ENCODE data around the gene EPHB1. TPM values are rescaled to one million over a fixed set of nuclear protein-coding genes. Genes with fewer than 3 reads are reported as not detected.

Gene EPHB1
- total RNA-seq, 2 donors from 2014 or later, result 1.2 to 1.3 TPM

DNA sequence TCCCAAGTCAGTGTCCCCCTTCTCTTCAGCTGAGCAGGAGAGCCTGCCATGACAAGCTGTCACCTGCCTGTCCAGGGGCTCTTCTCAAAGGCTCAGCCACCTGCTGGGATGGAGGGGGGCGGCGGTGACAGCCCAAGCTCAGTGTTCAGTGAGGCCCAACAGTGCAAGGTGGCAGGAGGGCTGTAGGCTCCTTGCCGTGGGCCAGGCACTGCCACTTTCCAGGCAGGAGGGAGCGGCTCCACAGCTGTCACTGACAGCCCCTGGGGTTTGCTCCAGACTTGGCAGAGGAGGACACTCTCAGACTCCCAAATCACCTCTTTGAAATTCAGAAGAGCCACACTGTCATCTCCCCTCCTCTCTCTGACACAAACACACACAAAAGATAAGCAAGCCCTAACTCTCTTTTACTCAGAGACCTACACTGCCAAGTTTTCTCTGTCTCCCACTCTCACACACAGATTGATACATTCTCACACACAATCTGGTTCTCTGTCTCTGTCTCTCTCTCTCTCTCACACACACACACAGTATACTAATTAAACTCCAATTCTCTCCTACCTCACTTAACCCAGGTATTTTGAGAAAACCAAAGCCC lies 443.3 kb downstream of the EPHB1 start:
- ATAC-seq (replicated peaks), result no peak
- no peak overlapping the region for H3K27ac Mint-ChIP-seq
- H3K9me3 Mint-ChIP-seq, result peaks cover 4% of the 10 kb centered on the region
- H3K4me1 Mint-ChIP-seq, result no peaks in the 10 kb centered on the region
- H3K36me3 Mint-ChIP-seq (ENCODE audit: low read depth), result no peaks in the 10 kb centered on the region
- H3K27me3 Mint-ChIP-seq, result no peaks in the 10 kb centered on the region
- no peak overlapping the region for H3K4me3 Mint-ChIP-seq

DNA sequence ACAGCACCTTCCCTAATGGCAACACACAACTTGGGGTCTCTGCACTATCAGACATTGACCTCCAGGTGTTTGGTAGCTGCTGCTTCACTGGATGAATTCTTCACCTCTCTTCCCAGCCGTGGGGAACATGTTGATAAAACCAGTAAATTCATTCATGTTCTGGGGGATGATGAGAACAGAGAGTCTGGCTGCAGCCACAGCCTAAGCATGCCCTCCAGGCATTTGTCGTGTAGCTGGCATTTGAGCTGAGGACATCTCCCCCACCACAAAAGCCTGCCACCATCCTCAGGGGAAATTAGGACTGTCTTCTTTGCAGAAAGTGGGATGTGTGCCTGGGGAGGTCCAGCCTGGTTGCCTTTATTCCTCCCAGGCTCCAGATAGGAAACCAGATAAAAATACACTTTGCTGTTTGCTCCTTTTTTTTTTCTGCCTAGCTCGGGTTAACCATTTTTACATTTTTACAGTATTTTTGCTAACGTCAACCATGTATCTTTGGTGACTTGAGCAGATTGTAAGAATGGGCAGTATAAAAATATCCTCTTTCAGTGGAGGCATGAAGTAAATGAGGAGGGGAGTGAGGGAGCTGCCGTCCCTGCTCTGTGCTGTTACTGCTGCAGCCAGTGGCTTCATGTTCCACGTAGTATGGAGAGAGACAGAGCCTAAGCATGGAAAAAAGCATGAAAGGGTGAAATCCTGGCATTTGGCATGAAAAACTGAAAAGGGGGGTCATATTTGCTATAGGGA lies 444.0 kb downstream of the EPHB1 start:
- no peak for ATAC-seq (replicated peaks)
- H3K4me3 Mint-ChIP-seq, result no peak overlapping the region
- H3K9me3 Mint-ChIP-seq, result peaks cover 2% of the 10 kb centered on the region
- no peaks in the 10 kb centered on the region for H3K4me1 Mint-ChIP-seq
- no peaks in the 10 kb centered on the region for H3K36me3 Mint-ChIP-seq (ENCODE audit: low read depth)
- no peak overlapping the region for H3K27ac Mint-ChIP-seq
- H3K27me3 Mint-ChIP-seq, result no peaks in the 10 kb centered on the region

DNA sequence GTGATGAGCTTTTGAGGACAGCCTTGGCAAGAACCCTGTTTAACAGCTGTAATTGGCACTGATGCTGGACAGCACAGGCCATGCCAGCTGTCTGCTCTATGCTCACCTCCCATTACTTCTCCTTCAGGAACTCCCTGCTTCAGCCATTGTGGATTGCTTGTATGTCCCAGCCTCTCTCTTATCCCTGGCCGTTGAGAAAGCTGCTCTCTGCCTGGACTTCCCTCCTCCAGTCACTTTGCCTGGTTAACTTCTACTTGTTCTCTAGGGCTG lies 444.5 kb downstream of the EPHB1 start:
- Mint-ChIP-seq H3K4me3 (no peak overlapping the region), H3K4me1 (no peaks in the 10 kb centered on the region), H3K27me3 (no peaks in the 10 kb centered on the region), H3K27ac (no peak overlapping the region), H3K36me3 (ENCODE audit: low read depth) (no peaks in the 10 kb centered on the region), H3K9me3 (no peaks in the 10 kb centered on the region)
- ATAC-seq (replicated peaks), result no peak

- no peak overlapping the region for H3K27ac Mint-ChIP-seq
- no peaks in the 10 kb centered on the region for H3K36me3 Mint-ChIP-seq (ENCODE audit: low read depth)
- no peaks in the 10 kb centered on the region for H3K27me3 Mint-ChIP-seq
- no peaks in the 10 kb centered on the region for H3K4me1 Mint-ChIP-seq
- no peak for ATAC-seq (replicated peaks)
- H3K9me3 Mint-ChIP-seq, result no peaks in the 10 kb centered on the region
- no peak overlapping the region for H3K4me3 Mint-ChIP-seq
Observed at GRCh38 chr3:135240426-135240825, 445.4 kb downstream of the EPHB1 start.

- H3K27ac Mint-ChIP-seq, result no peak overlapping the region
- H3K4me1 Mint-ChIP-seq, result no peaks in the 10 kb centered on the region
- no peak for ATAC-seq (replicated peaks)
- no peaks in the 10 kb centered on the region for H3K27me3 Mint-ChIP-seq
- H3K4me3 Mint-ChIP-seq, result no peak overlapping the region
- no peaks in the 10 kb centered on the region for H3K9me3 Mint-ChIP-seq
- H3K36me3 Mint-ChIP-seq (ENCODE audit: low read depth), result no peaks in the 10 kb centered on the region
Observed at GRCh38 chr3:135242285-135242684, 447.2 kb downstream of the EPHB1 start.

DNA sequence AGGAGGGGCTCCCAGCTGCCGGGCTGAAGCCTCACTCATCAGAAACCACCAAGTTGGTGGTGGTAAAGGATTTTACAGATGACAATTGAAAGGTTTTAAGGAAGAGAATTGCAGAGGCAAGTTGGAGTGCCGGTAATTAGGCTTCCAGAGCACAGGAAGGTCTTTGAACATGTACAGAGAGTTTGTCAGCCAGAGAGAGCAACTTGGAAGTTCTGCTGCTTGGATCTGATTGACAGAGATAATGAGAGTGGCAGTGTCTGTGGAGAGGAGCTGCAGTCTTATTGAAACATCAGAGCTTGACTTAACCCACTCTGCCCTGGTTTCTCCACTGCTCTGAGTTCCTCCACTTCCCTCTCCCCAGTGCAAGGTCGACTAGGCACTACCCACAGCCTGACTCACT lies 448.6 kb downstream of the EPHB1 start:
- H3K4me1 Mint-ChIP-seq, result no peaks in the 10 kb centered on the region
- H3K36me3 Mint-ChIP-seq (ENCODE audit: low read depth), result no peaks in the 10 kb centered on the region
- ATAC-seq (replicated peaks), result no peak
- H3K27me3 Mint-ChIP-seq, result no peaks in the 10 kb centered on the region
- no peak overlapping the region for H3K4me3 Mint-ChIP-seq
- H3K27ac Mint-ChIP-seq, result no peak overlapping the region
- H3K9me3 Mint-ChIP-seq, result no peaks in the 10 kb centered on the region

GRCh38 chr3:135246027-135246426 lies 451.0 kb downstream of the EPHB1 start:
- no peak overlapping the region for H3K27ac Mint-ChIP-seq
- no peaks in the 10 kb centered on the region for H3K9me3 Mint-ChIP-seq
- no peaks in the 10 kb centered on the region for H3K36me3 Mint-ChIP-seq (ENCODE audit: low read depth)
- H3K4me3 Mint-ChIP-seq, result no peak overlapping the region
- no peak for ATAC-seq (replicated peaks)
- no peaks in the 10 kb centered on the region for H3K27me3 Mint-ChIP-seq
- H3K4me1 Mint-ChIP-seq, result no peaks in the 10 kb centered on the region

DNA sequence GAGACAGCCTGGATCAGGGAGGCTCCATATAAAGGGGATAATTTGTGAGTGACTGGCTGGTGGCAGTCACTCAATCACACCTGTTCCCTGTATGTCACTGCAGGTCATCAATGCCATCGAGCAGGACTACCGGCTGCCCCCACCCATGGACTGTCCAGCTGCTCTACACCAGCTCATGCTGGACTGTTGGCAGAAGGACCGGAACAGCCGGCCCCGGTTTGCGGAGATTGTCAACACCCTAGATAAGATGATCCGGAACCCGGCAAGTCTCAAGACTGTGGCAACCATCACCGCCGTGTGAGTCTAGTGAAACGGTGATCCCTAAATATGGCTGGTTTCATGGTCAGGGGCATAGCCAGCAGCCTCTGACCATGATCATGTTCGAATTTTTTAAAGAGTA lies 453.2 kb downstream of the EPHB1 start:
- no peak overlapping the region for H3K4me3 Mint-ChIP-seq
- no peaks in the 10 kb centered on the region for H3K27me3 Mint-ChIP-seq

GRCh38 chr3:135249186-135249585 lies 454.1 kb downstream of the EPHB1 start:
- Mint-ChIP-seq H3K27ac (no peak overlapping the region), H3K27me3 (no peaks in the 10 kb centered on the region), H3K4me3 (no peak overlapping the region), H3K4me1 (no peaks in the 10 kb centered on the region), H3K9me3 (no peaks in the 10 kb centered on the region), H3K36me3 (ENCODE audit: low read depth) (no peaks in the 10 kb centered on the region)
- ATAC-seq (replicated peaks), result no peak

More for the DNA sequence above, 453.2 kb downstream of the EPHB1 start:
- H3K36me3 Mint-ChIP-seq (ENCODE audit: low read depth), result no peaks in the 10 kb centered on the region
- no peak overlapping the region for H3K27ac Mint-ChIP-seq
- H3K4me1 Mint-ChIP-seq, result no peaks in the 10 kb centered on the region
- H3K9me3 Mint-ChIP-seq, result no peaks in the 10 kb centered on the region
- ATAC-seq (replicated peaks), result no peak

DNA sequence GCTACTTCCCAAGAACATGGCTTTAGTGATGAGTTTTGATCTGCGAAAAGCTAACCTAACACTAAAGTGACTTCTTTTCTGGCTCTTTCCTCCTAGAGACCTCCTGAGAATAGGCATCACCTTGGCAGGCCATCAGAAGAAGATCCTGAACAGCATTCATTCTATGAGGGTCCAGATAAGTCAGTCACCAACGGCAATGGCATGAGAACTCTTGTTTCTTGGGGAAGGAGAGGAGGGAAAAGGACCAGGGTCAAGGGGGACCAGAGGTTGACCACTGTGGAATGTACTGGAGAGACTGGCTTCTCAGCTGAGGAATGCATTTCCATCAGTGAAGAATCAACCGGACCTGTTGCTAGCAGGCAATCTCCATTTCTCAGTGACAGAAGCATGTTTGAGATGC lies 463.9 kb downstream of the EPHB1 start:
- H3K27me3 Mint-ChIP-seq, result peaks cover 7% of the 10 kb centered on the region
- no peak for ATAC-seq (replicated peaks)
- H3K36me3 Mint-ChIP-seq (ENCODE audit: low read depth), result no peaks in the 10 kb centered on the region
- no peak overlapping the region for H3K27ac Mint-ChIP-seq
- H3K4me1 Mint-ChIP-seq, result no peaks in the 10 kb centered on the region
- H3K4me3 Mint-ChIP-seq, result no peak overlapping the region
- H3K9me3 Mint-ChIP-seq, result peaks cover 9% of the 10 kb centered on the region

GRCh38 chr3:135260025-135260424 lies 465.0 kb downstream of the EPHB1 start:
- H3K27me3 Mint-ChIP-seq, result peaks cover 7% of the 10 kb centered on the region
- H3K4me1 Mint-ChIP-seq, result no peaks in the 10 kb centered on the region
- no peak overlapping the region for H3K4me3 Mint-ChIP-seq
- H3K9me3 Mint-ChIP-seq, result peaks cover 9% of the 10 kb centered on the region
- no peak overlapping the region for H3K27ac Mint-ChIP-seq
- no peaks in the 10 kb centered on the region for H3K36me3 Mint-ChIP-seq (ENCODE audit: low read depth)
- ATAC-seq (replicated peaks), result no peak

- H3K4me3 Mint-ChIP-seq, result no peak overlapping the region
- H3K27ac Mint-ChIP-seq, result no peak overlapping the region
- no peaks in the 10 kb centered on the region for H3K4me1 Mint-ChIP-seq
- no peaks in the 10 kb centered on the region for H3K36me3 Mint-ChIP-seq (ENCODE audit: low read depth)
- ATAC-seq (replicated peaks), result no peak
- H3K9me3 Mint-ChIP-seq, result peaks cover 5% of the 10 kb centered on the region
- H3K27me3 Mint-ChIP-seq, result peaks cover 7% of the 10 kb centered on the region
Observed at GRCh38 chr3:135261214-135261775, 466.2 kb downstream of the EPHB1 start.

GRCh38 chr3:135261916-135262315 lies 466.9 kb downstream of the EPHB1 start:
- ATAC-seq (replicated peaks), result no peak
- Mint-ChIP-seq H3K9me3 (peaks cover 5% of the 10 kb centered on the region), H3K27me3 (peaks cover 7% of the 10 kb centered on the region), H3K4me1 (no peaks in the 10 kb centered on the region), H3K4me3 (no peak overlapping the region), H3K27ac (no peak overlapping the region), H3K36me3 (ENCODE audit: low read depth) (no peaks in the 10 kb centered on the region)

DNA sequence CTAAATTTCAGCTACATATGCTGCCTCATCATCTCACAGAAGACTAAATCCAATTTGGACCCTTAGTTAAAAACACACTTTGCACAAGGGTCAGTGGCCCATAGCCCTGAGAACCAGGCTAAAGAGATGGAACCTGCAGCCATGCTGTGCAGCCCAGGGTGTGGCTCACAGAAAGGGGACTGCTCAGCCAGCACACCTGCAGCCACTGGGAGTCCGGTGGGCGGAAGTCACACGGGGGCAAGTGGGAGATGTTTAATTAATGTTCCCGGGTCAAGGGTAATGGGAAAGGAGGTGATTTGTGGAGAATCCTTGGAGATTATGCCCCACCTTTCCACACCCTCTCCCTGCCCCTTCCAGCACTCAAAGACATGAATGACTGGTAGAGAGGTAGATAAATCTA lies 467.4 kb downstream of the EPHB1 start:
- no peak overlapping the region for H3K27ac Mint-ChIP-seq
- H3K27me3 Mint-ChIP-seq, result peaks cover 7% of the 10 kb centered on the region
- peaks cover 5% of the 10 kb centered on the region for H3K9me3 Mint-ChIP-seq
- H3K4me3 Mint-ChIP-seq, result no peak overlapping the region
- H3K4me1 Mint-ChIP-seq, result no peaks in the 10 kb centered on the region
- H3K36me3 Mint-ChIP-seq (ENCODE audit: low read depth), result no peaks in the 10 kb centered on the region
- no peak for ATAC-seq (replicated peaks)

- Mint-ChIP-seq H3K27ac (no peak overlapping the region), H3K4me1 (no peaks in the 10 kb centered on the region), H3K9me3 (peaks cover 5% of the 10 kb centered on the region), H3K4me3 (no peak overlapping the region), H3K27me3 (peaks cover 7% of the 10 kb centered on the region), H3K36me3 (ENCODE audit: low read depth) (no peaks in the 10 kb centered on the region)
- ATAC-seq (replicated peaks), result no peak
Observed at GRCh38 chr3:135263331-135263730, 468.3 kb downstream of the EPHB1 start.
